Loucy (cell line): ENCODE data around the gene PRM3.
"Not testable (repeated sequence)": the region's sequence is repeated elsewhere in the genome, so short reads cannot be mapped to it uniquely, and the experiment has no call there.

Experiments
- H2AFZ ChIP-seq: fragments of 200-600 bp; sonication (generic); 2 replicates; pipeline ENCODE4 v1.6.0; 2016; ENCODE audit warnings: antibody characterized with exemption, mild to moderate bottlenecking, low read length, moderate library complexity
- H3F3A ChIP-seq: fragments of 200-600 bp; 2 replicates; pipeline ENCODE4 v1.6.0; 2016; ENCODE audit warnings: antibody characterized with exemption, low read depth, mild to moderate bottlenecking
- H3K27me3 ChIP-seq: fragments of 200-600 bp; sonication (generic); 2 replicates; pipeline ENCODE4 v1.6.1; 2014; ENCODE audit warnings: low read length, mild to moderate bottlenecking; ENCODE audit not compliant: insufficient read depth, poor library complexity, severe bottlenecking
- H3K36me3 ChIP-seq: fragments of 200-600 bp; sonication (generic); 2 replicates; pipeline ENCODE4 v1.6.1; 2016; ENCODE audit warnings: low read length; ENCODE audit not compliant: insufficient read depth
- H3K4me1 ChIP-seq: fragments of 200-600 bp; sonication (generic); 2 replicates; pipeline ENCODE4 v1.5.1; 2014; ENCODE audit warnings: low read length, mild to moderate bottlenecking; ENCODE audit not compliant: insufficient read depth, poor library complexity, severe bottlenecking
- H3K4me2 ChIP-seq: fragments of 200-600 bp; sonication (generic); 2 replicates; pipeline ENCODE4 v1.6.0; 2014; ENCODE audit warnings: antibody characterized with exemption, low read length, low read depth, mild to moderate bottlenecking; ENCODE audit not compliant: poor library complexity, severe bottlenecking
- H3K4me3 ChIP-seq: fragments of 200-600 bp; sonication (generic); 2 replicates; pipeline ENCODE4 v1.5.1; 2014; ENCODE audit warnings: low read length, mild to moderate bottlenecking, mixed read lengths; ENCODE audit not compliant: poor library complexity, severe bottlenecking
- H3K79me2 ChIP-seq: fragments of 200-600 bp; sonication (generic); 2 replicates; pipeline ENCODE4 v1.6.1; 2014; ENCODE audit warnings: low read length; ENCODE audit not compliant: insufficient read depth
- H3K9ac ChIP-seq: fragments of 200-600 bp; sonication (generic); 2 replicates; pipeline ENCODE4 v1.6.0; 2014; ENCODE audit warnings: mild to moderate bottlenecking, low read depth, low read length, moderate library complexity; ENCODE audit not compliant: poor library complexity, severe bottlenecking
- H3K9me2 ChIP-seq: fragments of 200-600 bp; sonication (generic); replicated peaks from 2 replicates; pipeline ENCODE4 v1.6.1; 2016; ENCODE audit warnings: low read depth, low read length, mixed read lengths
- H3K9me3 ChIP-seq: fragments of 200-600 bp; sonication (generic); 2 replicates; pipeline ENCODE4 v1.6.1; 2014; ENCODE audit warnings: mild to moderate bottlenecking, antibody characterized with exemption, low read length, low read depth; ENCODE audit not compliant: insufficient read depth
- H4K20me1 ChIP-seq: fragments of 200-600 bp; sonication (generic); 2 replicates; pipeline ENCODE4 v1.6.0; 2014; ENCODE audit warnings: antibody characterized with exemption, low read length, mild to moderate bottlenecking; ENCODE audit not compliant: insufficient read depth, poor library complexity, severe bottlenecking
- CTCF ChIP-seq: fragments of 200-600 bp; sonication (generic); conservative IDR thresholded peaks from 2 replicates; pipeline ENCODE4 v1.5.1; 2014; ENCODE audit warnings: mild to moderate bottlenecking, antibody characterized with exemption, low read length
- EZH2phosphoT487 ChIP-seq: fragments of 200-600 bp; IDR thresholded peaks from 2 replicates; pipeline ENCODE4 v1.6.1; 2018; ENCODE audit warnings: antibody characterized with exemption, mild to moderate bottlenecking, moderate library complexity, borderline replicate concordance

Gene PRM3

DNA sequence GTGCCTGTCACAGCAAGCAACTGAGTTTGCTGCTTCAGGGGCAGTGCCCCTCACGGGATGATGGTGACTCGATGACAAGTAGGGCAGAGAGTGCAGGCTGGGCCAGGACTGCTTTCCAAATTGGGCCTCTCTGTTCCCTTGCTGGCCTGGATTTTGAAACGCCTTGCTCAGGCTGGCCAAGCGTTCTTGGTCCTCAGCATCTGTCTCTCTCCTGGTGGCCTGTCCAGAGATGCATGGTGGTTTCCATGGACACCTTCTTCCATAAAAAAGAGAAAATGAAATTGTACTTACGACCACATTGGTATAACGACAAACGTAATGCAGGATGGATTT is 27.1 kb upstream of the PRM3 start:
- H3K9me3 ChIP-seq, result no peaks in the 10 kb centered on the region
- no peaks in the 10 kb centered on the region for H3F3A ChIP-seq
- no peaks in the 10 kb centered on the region for H3K9me2 ChIP-seq
- no peak overlapping the region for H2AFZ ChIP-seq
- H4K20me1 ChIP-seq, result no peaks in the 10 kb centered on the region
- H3K9ac ChIP-seq, result no peak overlapping the region
- H3K79me2 ChIP-seq, result no peaks in the 10 kb centered on the region
- H3K4me3 ChIP-seq, result no peak overlapping the region
- H3K4me2 ChIP-seq, result no peak overlapping the region
- peaks cover 25% of the 10 kb centered on the region for H3K4me1 ChIP-seq
- TF ChIP-seq EZH2phosphoT487 (no peak), CTCF (no peak)
- H3K27me3 ChIP-seq, result no peaks in the 10 kb centered on the region
- no peaks in the 10 kb centered on the region for H3K36me3 ChIP-seq

DNA sequence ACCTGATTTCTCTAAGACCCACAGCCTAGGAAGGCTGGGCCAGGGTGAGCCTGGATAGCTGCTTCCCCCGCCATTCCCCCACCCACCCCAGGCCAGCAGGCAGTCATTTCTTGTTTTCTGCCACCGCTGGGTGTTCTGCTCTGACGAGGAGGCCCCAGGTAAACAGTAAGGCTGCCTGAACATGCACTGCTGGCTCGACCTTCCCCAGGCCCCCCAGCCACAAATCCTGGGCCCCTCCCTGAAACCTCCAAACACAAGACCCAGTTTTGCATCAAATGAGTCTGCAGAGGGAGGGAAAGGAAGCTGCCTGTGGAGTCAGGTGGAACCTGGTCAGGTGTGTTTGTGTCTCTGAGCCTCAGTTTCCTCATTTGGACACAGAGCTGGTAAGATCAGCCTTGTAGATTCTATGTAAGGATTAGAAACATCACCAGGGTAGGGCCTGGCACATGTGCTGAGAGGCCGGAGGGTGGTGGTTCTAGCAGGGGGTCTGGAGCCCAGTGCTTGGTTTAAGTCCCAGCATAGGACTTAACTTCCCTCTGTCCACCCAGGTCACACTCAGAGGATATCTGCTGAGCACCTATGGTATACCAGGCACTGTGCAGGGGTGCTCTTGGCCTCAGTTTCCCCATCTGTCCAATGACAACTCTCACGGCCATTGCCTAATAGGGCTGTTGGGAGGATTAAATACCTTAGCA is 26.6 kb upstream of the PRM3 start:
- Histone ChIP-seq H3K79me2 (no peaks in the 10 kb centered on the region), H3K36me3 (no peaks in the 10 kb centered on the region), H3K4me2 (no peak overlapping the region), H3K4me1 (peaks cover 25% of the 10 kb centered on the region), H4K20me1 (no peaks in the 10 kb centered on the region), H3K27me3 (no peaks in the 10 kb centered on the region), H3K9me3 (no peaks in the 10 kb centered on the region), H3K9ac (no peak overlapping the region), H3F3A (no peaks in the 10 kb centered on the region), H3K9me2 (no peaks in the 10 kb centered on the region), H3K4me3 (no peak overlapping the region), H2AFZ (no peak overlapping the region)
- TF ChIP-seq EZH2phosphoT487 (no peak), CTCF (no peak)

- not testable (repeated sequence) for H2AFZ ChIP-seq, H3K4me2 ChIP-seq, H3K79me2 ChIP-seq, H3K9ac ChIP-seq, H3K27me3 ChIP-seq, H4K20me1 ChIP-seq, H3K9me3 ChIP-seq, H3K4me3 ChIP-seq, H3F3A ChIP-seq, H3K36me3 ChIP-seq, H3K9me2 ChIP-seq
- peaks cover 25% of the 10 kb centered on the region for H3K4me1 ChIP-seq
Measured at GRCh38 chr16:11298950-11299547, 25.6 kb upstream of the PRM3 start.
